NCI-H1436 (cell line): ENCODE results near the gene ATIC.

Source experiments
- DNase-seq: peaks from one replicate; lab custom pipeline; 2025; lab: John Stamatoyannopoulos, UW

The ATIC gene

GRCh38 chr2:215361211-215361875 lies 49.5 kb downstream of the ATIC start:
- DNase-seq: no peak

DNA sequence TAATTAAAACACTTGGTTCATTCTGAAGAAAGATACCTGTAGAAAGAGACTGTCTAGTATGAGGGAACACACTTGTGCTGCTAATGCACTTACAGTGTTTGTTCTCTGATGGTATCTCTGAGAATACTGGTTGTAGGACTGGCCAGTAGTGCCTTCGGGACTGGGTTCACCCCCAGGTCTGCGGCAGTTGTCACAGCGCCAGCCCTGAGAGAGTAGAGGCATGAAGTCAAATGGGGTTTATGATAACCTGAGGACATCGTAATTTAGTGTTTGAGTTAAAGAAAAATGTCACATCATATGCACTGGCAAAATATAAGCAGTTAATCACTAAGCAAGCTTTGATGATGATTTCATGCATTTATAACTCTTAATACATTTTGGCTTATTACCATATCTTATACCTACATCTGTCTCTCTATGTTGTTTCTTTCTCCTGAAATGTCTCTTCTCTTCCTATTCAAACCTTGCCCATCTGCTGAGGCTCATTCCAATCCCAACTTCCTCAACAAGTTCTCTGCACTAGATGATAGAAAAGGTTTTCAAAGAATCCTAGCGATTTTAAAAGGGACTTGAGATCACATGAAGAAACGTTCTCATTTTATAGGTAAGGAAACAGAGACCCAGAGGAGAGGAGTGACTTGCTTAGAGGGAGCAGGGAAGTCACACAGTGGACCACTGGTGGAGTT lies 50.2 kb downstream of the ATIC start:
- no peak for DNase-seq

DNA sequence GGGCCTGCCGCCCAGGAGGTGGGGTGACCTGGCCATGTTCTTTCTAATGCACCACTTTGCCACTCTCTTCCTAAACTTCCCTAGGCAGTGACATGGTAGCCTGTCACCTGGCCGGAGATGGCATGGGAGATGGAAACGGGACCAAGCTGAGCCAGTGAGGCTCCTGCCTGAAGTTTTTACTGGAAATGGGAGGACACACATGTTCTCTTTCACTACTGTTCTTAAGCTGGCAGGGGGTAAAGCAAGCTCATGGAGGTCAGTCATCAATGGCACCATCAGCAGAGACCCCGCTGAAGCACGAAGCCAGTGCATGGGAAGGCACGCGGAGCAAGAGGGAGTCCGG lies 50.7 kb downstream of the ATIC start:
- no peak for DNase-seq

DNA sequence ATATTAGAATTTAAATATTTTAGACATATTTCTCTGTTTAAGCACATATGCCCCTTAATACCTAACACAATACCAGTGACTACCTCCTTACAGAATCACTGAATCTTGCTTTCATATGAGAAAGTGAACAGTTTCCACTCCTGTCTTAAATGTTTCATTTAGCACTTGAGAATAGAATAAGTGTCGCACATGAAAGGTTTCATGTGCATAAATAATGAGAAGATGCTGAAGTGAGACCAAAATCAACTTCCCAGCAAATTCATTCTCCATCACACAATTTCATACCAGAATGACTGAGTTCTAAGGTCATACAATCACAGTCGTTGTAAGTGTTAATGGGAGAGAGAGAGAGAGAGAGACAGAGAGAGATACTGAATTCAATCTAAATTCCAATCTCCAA lies 51.2 kb downstream of the ATIC start:
- no peak for DNase-seq

DNA sequence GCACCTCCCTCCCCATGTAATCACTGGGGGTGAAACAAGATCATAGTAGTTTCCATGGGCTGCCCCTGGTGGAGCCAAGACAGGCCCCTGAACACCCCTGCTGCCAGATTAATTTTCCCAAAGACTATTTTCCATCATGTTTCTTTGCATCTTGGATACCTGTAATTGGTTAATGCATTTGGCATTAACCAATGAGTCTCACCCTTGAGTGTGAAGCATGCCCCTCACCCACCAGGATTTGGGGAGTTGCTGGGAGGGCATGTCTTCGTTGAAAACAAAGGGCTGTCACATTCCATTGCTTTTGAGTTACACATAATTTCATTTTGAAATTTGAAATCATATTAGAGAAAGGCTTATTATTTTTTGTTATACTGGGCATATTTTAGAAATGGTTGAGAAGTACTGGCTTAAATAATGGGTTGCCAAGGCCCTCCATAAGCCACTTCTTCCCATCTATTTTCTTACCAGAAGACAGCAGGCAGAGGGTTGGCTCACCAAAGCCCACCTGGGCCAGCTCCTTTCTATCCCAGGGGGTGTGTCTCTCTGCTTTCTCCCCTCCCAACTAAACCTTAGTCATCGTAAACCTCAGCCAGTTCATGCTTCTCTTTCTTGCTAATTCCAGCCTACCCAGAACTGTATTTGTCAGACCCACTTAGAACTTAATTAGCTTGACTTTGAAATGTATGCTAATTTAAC lies 51.8 kb downstream of the ATIC start:
- no peak for DNase-seq

DNA sequence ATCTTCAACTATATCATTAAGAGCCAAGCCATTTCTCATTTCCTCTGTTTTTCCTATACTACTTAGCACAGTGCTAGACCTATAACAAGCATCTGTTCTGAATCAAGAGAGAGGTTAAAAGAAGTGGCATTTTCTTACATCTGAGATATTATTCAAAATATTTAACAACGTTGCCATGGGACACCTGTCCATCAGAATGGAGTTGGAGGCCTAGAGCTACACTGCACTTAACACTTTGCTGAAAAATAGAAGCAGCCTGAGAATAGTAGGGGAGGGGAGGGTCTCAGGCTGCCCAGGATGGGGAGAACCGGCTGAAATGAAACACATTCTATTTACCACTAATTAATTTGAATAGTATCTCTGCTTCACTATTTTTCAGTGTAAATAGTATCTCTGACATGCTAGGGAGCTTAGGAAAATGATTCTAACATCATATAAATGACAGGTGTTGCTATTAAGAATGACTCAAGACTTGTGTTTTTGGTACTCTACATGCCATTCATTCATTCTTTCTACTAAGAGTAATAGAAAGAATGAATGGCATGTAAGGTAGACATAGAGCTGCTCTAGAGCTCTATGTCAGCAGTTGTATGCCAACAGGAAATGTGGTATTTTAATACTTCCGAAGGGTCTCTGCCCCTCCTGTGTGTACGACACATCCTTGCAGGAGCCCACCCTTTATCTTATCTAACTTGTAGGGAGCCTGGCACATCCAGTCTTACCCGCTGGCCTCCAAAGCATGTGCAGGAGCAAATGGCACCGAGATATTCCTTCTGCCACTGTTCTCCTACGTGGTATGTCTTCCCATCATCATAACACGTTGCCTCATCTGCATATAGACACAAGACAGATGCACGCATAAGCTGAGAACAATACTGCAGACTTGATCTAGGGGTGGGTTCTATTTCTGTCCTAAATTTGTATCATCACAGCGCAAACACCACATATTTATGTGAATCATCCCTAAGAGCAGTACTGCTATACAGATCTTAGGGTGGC lies 52.6 kb downstream of the ATIC start:
- DNase-seq: peak; percentile 35

GRCh38 chr2:215365184-215365658 lies 53.4 kb downstream of the ATIC start:
- DNase-seq: no peak

GRCh38 chr2:215366440-215367032 lies 54.7 kb downstream of the ATIC start:
- DNase-seq: no peak

DNA sequence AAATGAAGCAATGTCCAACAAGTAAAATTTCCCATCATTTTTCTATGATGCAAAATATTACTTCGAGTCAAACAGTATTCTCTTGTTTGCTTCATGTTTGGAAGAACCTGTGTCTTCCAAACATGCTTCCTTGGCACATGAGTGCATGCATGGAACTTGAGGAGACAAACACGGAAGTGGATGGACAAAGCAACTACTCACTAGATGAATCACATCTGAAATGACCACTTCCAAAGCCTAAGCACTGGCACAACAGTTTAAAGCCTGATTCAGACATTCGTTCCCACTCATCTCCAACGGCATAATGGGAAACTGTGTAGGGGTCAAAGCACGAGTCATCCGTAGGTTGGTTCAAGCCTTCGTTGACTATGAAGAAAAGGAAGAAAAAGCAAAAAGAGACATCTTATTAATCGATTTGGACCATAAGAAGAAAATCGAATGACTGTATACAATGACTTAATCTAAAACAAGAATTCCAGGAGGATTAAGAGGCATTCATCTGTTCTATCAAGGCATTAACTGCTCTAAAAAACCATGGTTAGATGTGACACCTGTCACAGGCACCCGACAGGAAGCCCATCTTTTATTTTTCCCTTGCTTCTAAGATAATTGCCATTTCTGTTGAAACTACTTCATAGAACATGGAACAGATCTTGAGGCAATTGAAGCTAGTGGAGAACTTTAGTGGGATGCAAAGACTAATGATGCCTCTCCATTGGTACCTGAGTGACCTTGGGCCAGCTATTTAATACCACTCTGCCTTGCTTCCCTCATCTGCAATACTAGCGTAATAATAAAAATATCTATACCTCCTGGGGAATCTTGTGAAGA lies 56.0 kb downstream of the ATIC start:
- DNase-seq: no peak

DNA sequence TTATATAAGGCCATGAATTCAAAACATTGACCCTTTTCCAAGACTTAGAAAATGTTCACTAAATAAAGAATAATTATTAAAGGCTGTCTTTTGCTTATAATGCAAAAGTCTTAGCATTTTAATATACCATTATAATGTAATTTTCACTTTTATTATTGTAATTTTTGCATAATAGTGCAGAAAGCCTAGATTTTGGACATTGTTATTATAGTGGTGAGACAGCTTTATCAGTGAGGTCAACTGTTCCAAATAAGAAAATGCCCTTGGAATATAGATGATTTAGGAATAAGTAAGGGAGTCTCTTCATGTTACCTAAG lies 56.6 kb downstream of the ATIC start:
- DNase-seq: no peak

- DNase-seq: no peak
Observed at GRCh38 chr2:215369181-215369760, 57.4 kb downstream of the ATIC start.

GRCh38 chr2:215370112-215370965 lies 58.5 kb downstream of the ATIC start:
- no peak for DNase-seq

DNA sequence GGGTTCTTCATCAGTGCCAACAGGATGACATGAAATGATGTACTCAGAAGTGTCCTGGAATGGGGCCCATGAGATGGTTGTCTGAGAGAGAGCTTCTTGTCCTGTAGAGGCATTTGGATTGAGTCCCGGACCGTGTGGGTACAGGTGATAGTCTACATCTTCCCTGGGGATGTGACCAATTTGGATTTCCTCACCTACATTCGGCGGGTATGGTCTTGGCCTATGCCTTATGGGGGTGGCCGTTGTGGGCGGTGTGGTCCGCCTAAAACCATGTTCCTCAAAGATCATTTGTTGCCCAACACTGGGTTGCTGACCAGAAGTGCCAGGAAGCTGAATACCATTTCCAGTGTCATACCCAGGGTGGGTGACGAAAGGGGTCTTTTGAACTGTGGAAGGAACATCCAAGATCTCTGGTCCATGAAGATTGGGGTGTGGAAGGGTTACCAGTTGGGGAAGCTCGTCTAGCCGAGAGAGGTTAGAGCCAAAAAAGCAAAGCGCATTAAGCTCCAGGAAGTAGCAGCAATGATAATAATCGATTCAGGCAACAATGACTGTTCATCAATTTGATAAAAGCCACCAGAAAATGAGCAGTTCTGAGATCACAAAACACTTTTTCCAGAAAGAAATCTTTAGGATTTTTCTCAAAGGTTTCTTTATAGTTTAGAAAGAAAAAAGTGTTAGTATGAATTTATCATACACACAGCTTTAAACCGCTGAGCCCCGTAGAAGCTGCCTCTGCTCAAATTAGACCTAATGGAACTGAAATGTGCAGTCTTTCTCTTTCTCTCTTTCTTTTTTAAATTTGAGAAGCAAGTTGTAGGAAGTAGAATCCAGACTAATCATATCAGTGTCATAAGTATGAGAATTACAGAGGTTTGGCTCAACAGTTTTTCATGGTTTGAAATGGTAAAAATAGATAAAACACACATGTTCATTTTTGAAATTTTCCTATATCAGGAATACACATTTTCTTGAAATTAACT lies 60.3 kb downstream of the ATIC start:
- DNase-seq: no peak

DNA sequence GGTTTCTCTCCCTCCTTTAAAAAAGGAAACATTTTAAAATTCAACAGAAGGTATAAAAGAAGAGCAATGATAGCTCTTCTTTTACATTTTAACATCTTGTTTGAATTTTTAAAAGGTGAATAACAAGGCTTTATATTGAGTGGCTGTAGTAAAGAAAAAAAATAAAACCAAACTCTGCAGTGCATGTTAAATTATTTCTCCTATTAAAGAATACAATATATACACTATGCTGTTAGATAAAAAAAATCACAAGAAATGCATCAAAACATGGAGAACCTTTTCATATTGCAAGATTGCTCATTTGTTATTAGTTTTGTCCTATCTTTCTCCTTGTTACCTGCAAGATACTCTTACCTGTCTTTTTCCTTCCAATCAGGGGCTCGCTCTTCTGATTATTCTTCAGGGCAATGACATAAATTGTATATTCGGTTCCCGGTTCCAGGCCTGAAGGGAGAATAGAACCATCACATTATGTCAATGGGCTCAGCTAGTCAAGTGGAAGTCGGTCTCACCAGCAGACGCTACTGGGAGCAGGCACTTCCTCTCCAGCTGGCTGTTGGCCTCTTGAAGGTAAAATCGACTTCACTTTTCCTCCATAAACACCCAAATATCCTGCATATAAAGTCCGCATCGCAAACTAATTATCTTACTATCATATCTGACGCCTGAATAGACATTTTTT lies 61.2 kb downstream of the ATIC start:
- DNase-seq: no peak

GRCh38 chr2:215374002-215374401 lies 62.1 kb downstream of the ATIC start:
- no peak for DNase-seq

DNA sequence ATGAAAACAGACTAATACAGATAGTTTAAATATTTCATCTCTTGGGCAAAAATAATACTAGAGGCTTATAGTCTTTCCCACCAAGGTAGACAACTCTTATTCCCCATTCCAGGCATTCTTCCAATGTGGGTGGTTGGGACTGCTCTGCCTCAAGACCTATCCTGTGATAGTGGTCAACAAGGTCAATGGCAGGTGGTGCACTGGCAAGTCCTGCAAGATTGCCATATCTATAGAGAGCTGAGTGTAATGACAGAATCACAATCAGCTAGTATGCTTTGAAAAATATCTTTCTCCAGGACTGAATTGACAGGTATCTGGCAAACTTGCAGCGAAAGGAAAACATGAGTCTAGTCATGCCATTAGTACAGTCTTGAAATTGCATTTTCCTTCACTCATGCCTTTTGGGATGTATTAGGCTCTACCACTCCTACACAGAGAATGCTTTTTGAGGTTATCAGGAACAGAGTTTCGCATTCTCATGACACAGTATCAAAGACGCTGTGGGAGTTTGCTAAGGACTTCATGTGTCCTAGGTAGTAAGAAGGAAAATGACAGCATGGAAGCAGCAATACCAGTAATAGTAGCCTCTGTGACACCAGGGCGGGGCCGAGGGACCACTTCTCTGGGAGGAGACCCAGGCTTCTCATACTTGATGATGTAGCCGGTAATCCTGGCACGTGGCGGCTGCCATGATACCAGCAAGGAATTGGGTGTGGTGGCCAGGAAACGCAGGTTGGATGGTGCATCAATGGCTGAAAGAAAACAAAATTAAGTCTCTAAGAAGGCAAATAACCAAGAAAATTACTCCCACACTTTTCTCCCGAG lies 63.0 kb downstream of the ATIC start:
- DNase-seq: no peak

GRCh38 chr2:215375467-215375830 lies 63.6 kb downstream of the ATIC start:
- no peak for DNase-seq
